HG02759 (cell line): ENCODE measurements around the gene SHC2.
"Not testable (repeated sequence)": the region's sequence is repeated elsewhere in the genome, so short reads cannot be mapped to it uniquely, and the experiment has no call there.

Experiments used
- ATAC-seq: cut with Tn5 transposase; IDR thresholded peaks from one replicate; pipeline ENCODE4 v1.9.1; 2021; ENCODE audit warnings: mild to moderate bottlenecking, moderate library complexity; ENCODE audit not compliant: unreplicated experiment

The SHC2 gene

DNA sequence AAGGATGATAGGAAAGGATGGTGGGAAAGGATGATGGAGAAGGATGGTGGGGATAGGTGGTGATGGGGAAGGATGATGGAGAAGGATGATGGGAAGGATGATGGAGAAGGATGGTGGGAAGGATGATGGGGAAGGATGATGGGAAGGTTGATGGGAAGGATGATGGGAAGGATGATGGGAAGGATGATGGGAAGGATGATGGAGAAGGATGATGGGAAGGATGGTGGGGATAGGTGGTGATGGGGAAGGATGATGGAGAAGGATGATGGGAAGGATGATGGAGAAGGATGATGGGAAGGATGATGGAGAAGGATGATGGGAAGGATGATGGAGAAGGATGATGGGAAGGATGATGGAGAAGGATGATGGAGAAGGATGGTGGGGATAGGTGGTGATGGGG lies 67.3 kb downstream of the SHC2 start:
- ATAC-seq = not testable (repeated sequence)

DNA sequence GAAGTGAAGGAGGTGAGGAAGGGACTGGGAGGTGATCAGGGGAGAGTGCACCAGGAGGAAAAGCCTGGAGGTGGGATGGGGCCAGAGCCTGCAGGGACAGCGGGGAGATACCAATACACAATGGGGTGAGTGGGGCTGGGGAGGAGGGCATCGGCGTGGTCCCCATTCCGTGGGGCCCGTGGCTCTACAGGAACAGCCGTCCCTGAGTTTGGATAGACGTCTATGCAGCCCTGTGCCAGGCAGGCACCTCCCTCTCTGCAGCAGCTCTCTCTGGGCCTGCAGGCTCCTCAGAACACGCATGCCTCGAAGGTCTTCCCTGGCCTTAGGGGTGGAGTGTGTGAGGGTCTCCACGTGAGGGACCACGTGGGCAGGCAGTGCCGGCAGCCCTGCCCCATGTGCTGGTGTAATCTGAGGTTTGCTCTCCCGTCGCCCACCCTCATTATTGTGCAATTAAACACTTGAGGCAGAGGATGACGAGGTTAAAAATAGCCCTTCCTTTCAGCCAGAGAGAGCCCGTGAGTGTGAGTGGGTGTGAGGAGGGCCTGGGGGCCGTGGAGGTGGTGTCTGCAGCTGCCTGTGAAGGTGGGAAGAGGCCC lies 68.4 kb downstream of the SHC2 start:
- ATAC-seq = no peak

DNA sequence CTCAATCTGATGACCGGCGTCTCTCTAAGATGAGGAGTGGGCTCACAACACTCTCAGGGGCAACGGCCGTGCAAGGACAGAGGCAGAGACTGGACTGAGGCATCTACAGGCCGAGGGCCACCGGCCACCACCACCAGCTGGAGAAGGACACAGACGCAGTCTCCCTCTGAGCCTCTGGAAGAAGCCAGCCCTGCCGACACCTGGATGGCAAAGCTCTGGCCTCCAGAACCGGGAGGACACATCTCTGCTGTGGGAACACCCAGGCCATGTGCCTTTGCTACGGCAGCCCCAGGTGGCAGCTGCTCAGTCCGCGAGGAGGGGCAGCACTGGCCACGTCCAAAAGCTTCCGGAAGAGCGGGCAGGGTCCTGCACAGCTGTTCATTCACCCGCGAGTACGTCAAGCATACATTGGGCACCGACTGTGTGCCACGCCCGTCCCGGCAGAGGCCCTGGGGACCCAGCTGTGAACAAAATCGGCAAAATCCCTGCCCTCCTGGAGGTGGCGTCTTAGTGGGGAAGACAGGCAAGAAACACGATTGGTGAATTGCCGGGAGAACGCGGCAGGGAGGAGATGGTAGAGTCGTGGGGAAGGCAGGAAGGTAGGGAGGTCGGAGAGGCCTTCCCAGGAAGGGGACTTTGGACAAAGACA lies 69.0 kb downstream of the SHC2 start:
- no peak for ATAC-seq

DNA sequence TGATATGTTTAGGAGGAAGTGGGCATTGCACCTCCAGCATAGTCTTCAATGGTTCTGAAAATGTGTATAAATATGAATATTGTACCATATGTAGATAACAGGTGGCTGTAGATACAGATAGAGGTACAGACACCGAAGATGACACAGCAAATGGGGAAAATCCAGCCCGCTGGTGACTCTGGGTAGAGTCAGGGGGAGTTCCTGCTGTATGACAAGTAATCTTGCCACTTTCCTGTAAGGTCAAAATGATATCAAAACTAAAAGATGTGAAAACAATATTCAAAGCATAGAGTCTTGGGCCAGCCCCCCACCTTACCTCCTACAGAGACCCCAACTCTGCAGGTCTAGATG lies 69.7 kb downstream of the SHC2 start:
- ATAC-seq = no peak

DNA sequence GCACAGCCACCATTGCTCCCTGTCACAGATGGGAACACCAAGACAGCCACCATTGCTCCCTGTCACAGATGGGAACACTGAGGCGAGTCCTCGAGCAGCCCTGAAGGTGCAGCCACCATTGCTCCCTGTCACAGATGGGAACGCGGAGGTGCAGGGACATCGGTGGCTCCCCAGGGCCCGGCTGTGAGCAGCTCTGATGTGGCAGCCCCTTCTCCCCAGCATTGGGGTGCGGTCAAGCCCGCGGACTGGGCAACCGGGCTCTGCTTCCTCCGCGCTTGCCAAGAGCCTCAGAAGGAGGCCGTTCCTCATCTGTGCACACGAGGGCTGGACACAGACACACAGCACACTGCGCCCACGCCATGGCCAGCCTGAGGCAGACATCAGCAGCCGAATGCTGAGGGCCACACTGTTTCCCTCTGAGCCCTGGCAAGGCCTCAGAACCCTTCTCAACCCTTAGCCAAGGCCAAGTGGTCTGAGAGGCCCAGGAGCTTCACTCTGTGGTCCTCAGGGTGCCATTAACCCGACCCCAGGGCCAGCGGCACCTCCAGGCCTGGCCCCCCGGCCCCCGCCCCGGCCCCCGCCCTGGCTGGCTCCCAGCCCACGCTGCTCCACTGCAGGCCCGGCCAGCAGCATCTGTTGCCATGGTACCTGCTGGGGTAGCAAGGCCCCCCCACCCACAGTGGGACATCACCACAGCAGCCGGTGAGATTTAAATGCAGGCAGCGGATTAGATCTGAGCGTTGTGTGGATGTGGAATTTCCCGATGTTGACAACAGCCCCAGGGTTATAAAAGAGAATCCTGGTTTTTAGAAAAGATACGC lies 70.2 kb downstream of the SHC2 start:
- ATAC-seq = no peak

DNA sequence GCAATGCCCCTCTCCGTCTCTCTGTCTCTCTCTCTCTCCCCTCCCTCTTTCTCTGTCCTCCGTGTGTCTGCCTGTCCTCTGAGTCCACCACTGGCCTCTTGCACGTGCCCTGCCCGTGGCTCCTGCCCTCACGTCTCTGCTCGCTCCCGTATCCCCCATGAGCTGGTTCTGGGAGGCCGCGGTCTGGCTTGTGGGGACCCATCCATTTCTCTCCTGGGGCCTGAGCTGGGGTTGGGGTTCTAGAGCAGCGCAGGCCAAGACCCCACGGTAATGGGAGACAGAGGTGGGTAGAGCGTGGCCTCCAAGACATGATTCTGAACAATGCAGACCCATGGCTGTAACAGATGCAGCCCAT lies 70.9 kb downstream of the SHC2 start:
- no peak for ATAC-seq

DNA sequence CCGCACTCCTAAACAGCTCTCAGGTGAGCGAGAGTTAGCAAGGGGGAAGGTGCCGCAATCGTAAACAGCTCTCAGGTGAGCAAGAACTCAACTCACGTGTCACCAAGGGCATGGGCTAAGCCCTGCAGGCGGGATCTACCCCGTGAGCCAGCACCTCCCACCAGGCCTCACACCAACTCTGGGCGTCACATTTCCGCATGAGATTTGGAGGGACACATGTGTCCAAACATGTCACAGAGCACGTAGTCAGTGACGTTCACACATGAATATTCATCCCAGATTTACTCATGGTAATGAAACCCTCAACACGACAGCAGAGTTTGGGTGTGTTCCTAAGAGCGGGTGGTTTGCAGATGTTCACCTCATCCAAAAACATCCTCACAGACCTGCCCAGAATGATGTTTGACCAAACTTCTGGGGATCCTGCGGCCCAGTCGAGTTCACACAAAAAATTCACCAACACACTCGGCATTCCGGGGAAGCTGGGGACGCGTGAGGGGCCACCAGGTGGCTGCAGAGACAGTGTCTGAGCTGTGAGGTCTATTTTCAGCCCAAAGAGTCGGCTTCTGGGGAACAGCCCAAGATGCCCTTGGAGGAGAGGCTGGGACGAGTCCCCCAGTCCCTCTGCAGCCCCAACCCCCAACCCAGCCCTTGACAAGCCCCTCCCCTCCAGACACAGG lies 71.4 kb downstream of the SHC2 start:
- no peak for ATAC-seq

DNA sequence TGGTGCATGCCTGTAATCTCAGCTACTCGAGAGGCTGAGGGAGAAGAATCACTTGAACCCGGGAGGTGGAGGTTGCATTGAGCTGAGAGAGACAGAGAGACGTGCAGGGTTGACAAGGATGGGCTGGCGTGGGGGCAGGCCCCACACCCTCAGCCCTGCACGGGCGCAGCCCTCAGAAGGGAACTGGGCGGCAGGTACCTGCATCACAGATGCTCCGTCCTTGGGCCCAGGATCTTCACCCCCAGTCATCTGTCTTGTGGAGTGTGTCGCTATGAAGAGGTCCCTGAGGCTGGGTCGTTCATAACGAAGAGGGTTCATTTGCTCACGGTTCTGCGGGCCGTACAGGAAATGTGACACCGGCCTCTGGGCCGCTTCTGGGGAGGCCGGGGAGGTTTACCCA lies 72.1 kb downstream of the SHC2 start:
- ATAC-seq = no peak

DNA sequence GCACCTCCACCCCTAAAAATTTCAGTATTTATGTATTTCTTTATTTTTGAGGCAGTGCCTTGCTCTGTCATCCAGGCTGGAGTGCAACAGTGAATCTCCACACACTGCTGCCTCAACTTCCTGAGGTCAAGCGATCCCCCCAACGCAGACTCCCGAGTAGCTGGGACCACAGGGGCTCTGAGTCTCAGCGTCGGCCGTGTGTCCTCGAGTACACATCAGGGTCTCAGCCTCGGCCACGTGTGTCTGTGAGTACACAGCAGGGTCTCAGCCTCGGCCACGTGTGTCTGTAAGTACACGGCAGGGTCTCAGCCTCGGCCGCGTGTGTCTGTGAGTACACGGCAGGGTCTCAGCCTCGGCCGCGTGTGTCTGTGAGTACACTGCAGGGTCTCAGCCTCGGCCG lies 73.1 kb downstream of the SHC2 start:
- ATAC-seq = no peak

DNA sequence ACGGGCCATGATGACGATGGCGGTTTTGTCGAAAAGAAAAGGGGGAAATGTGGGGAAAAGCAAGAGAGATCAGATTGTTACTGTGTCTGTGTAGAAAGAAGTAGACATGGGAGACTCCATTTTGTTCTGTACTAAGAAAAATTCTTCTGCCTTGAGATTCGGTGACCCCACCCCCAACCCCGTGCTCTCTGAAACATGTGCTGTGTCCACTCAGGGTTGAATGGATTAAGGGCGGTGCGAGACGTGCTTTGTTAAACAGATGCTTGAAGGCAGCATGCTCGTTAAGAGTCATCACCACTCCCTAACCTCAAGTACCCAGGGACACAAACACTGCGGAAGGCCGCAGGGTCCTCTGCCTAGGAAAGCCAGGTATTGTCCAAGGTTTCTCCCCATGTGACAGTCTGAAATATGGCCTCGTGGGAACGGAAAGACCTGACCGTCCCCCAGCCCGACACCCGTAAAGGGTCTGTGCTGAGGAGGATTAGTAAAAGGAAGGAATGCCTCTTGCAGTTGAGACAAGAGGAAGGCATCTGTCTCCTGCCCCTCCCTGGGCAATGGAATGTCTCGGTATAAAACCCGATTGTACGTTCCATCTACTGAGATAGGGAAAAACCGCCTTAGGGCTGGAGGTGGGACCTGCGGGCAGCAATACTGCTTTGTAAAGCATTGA lies 74.1 kb downstream of the SHC2 start:
- not testable (repeated sequence) for ATAC-seq

DNA sequence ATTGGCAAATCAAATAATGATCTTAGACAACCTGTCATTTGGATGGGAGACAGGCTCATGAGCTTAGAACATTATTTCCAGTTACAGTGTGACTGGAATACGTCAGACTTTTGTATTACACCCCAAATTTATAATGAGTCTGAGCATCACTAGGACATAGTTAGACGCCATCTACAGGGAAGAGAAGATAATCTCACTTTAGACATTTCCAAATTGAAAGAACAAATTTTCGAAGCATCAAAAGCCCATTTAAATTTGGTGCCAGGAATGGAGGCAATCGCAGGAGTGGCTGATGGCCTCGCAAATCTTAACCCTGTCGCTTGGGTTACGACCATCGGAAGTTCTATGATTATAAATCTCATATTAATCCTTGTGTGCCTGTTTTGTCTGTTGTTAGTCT lies 74.6 kb downstream of the SHC2 start:
- ATAC-seq = not testable (repeated sequence)

DNA sequence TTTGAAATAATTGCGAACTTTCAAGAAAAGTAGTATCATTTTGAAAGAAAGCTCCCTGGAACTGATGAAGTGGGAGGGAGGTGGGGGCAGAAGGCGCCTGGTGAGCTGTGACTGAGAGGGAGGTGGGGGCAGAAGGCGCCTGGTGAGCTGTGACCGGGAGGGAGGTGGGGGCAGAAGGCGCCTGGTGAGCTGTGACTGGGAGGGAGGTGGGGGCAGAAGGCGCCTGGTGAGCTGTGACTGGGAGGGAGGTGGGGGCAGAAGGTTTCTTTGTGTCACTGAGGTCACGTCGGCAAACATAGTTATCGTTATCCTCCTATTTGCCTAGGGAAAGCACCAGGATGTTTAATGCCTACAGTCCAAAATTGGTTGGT lies 76.0 kb downstream of the SHC2 start:
- no peak for ATAC-seq

DNA sequence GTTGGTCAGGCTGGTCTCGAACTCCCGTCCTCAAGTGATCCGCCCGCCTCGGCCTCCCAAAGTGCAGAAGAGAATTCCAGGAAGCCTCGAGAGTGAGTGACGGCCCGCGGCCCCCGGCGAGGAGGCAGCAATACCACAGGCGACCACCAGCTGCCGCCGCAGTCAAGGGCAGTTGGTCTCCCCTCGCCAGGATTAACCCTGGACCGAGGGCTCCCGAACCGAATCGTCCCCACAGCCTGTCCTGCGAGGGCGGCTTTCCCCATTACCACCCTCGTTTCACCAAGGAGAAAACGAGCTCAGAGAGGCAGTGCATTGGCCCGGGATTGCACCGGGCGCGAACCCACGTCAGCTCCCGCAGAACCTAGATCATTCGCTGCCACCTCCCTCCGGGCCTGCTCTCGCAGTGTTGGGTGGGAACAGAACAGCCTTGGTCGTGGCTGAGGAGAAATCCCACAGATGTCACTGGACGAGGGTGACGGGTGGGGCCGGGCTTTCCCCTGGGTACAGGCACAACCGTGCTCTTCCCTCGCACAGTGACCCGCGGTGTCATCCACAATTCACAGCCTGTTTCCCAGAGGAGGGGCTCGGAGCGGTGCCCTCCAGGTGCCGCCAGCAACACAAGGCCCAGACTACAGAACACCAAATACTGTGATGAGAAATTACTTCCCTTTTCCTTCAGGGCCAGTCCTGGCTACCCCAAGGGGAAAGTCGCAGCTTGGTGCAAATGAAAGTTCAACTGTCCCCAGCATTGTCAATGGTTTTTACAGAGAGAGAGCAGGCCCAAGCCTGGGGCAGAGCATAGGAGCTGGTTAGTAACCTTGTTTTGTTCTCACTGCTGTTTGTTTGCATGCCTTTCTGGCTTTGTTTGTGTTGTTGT lies 76.7 kb downstream of the SHC2 start:
- ATAC-seq = no peak

DNA sequence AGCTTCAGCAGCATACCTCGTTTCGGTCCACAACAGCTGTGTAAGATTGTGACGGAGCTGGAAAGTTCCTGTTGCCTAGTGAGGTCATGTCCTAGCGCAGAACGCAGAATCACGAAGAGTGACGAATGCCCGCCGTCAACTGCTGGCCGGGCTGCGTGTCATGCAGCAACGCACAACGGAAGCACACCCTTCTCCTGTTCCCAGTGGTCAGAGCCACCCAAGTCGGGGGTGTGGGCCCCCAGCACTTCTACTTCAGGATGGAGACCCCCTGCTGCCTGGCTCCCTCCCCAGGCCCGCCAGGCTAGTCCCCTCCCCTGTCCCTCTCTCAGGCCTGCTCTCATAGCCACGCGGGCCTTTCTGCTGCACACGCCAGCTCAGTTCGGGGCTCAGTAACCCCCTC lies 77.8 kb downstream of the SHC2 start:
- no peak for ATAC-seq

DNA sequence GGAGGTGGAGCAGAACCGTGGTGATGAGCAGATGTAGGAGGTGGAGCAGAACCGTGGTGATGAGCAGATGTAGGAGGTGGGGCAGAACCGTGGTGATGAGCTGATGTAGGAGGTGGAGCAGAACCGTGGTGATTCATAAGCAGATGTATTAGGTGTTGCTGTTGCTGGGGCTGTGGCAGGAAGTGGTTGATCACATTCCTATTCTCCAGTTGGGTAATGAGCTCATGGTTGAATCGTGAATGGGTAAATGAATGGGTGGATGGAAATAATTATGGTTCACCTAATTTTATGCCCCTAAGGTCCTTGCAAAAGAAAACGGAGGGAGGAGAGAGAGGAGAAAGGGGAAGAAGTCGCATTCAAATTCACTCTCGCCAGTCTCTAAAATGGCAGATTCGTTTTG lies 78.3 kb downstream of the SHC2 start:
- not testable (repeated sequence) for ATAC-seq

DNA sequence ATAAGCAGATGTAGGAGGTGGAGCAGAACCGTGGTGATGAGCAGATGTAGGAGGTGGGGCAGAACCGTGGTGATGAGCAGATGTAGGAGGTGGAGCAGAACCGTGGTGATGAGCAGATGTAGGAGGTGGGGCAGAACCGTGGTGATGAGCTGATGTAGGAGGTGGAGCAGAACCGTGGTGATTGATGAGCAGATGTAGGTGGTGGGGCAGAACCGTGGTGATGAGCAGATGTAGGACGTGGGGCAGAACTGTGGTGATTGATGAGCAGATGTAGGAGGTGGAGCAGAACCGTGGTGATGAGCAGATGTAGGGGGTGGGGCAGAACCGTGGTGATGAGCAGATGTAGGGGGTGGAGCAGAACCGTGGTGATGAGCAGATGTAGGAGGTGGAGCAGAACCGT lies 78.9 kb downstream of the SHC2 start:
- ATAC-seq = not testable (repeated sequence)

DNA sequence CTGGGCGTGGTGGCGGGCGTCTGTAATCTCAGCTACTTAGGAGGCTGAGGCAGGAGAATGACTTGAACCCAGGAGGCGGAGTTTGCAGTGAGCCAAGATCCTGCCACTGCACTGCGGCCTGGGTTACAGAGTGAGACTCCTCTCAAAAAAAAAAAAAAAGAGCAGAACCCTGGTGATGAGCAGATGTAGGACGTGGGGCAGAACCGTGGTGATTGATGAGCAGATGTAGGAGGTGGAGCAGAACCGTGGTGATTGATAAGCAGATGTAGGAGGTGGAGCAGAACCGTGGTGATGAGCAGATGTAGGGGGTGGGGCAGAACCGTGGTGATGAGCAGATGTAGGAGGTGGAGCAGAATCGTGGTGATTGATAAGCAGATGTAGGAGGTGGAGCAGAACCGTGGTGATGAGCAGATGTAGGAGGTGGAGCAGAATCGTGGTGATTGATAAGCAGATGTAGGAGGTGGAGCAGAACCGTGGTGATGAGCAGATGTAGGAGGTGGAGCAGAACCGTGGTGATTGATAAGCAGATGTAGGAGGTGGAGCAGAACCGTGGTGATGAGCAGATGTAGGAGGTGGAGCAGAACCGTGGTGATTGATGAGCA lies 80.1 kb downstream of the SHC2 start:
- not testable (repeated sequence) for ATAC-seq

DNA sequence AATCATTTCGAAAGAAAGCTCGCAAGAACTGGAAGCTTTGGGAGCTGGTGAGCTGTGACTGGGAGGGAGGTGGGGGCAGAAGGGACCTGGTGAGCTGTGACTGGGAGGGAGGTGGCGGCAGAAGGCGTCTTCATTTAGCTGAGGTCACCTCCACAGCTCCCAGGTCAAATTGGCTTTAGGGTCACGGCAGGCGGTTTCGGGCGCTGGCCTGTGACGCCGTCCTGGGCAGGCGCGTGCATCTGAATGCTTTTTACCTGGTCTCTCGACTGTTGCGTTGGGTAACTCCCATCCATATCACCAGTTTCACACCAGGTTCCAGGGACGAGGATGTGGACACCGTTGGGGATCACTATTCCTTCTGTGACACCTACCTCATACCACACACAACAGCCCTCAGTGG lies 81.0 kb downstream of the SHC2 start:
- no peak for ATAC-seq

DNA sequence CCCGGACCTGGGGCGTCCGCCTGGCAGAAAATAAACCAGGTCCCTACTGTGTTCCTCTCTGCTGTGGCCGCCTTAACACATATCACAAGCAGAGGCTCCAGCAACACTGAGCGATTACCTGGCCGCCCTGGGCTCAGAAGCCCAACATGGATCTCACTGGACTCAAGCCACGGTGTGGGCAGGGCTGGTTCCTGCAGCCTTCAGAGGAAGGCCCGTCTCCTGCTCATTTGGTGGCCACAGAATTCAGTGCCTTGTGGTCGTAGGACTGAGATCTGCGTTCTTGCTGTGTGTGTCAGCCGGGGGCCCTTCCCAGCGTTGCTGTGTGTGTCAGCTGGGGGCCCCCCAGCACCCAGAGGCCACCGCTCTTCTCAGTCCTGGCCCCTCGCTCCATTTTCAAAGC lies 82.1 kb downstream of the SHC2 start:
- no peak for ATAC-seq
